WTC11 (cell line): ENCODE results near the gene CAV3. TPM values are rescaled to one million over a fixed set of nuclear protein-coding genes. Genes with fewer than 3 reads are reported as not detected.

Experiments used
- ATAC-seq: fragments of 200-7000 bp; cut with Tn5 transposase; 2 replicates; pipeline ENCODE4 v1.10.0; 2021; ENCODE audit warnings: mild to moderate bottlenecking, moderate library complexity
- CTCF ChIA-PET: fragments of 300-600 bp; sonication (Branson Sonifier 250); formaldehyde crosslinking; loops from one replicate; lab custom pipeline; 2021; ENCODE audit warnings: antibody characterized with exemption; lab: Charles Lee
- POLR2A ChIA-PET: fragments of 350-600 bp; sonication (Branson Sonifier 250); formaldehyde crosslinking; loops from one replicate; lab custom pipeline; 2021; ENCODE audit warnings: antibody characterized with exemption; lab: Charles Lee
- DNase-seq: peaks from one replicate; pipeline ENCODE4 v3.0.0; 2021; ENCODE audit warnings: low spot score
- H3K27ac Mint-ChIP-seq: 2 replicates; pipeline ENCODE4 v1.8.0; 2021; ENCODE audit warnings: mixed read lengths
- H3K27me3 Mint-ChIP-seq: 2 replicates; pipeline ENCODE4 v1.8.0; 2021; ENCODE audit warnings: low read depth, mild to moderate bottlenecking, moderate library complexity, mixed read lengths
- H3K36me3 Mint-ChIP-seq: 2 replicates; pipeline ENCODE4 v1.8.0; 2021; ENCODE audit warnings: mixed read lengths
- H3K4me1 Mint-ChIP-seq: 2 replicates; pipeline ENCODE4 v1.8.0; 2022; ENCODE audit warnings: mixed read lengths
- H3K4me3 Mint-ChIP-seq: 2 replicates; pipeline ENCODE4 v1.8.0; 2021; ENCODE audit warnings: mild to moderate bottlenecking, moderate library complexity, mixed read lengths
- H3K9me3 Mint-ChIP-seq: 2 replicates; pipeline ENCODE4 v1.8.0; 2021; ENCODE audit warnings: mixed read lengths
- ATF1 ChIP-seq: sonication (generic); formaldehyde crosslinking; IDR thresholded peaks from 2 replicates; pipeline ENCODE4 v1.8.1; 2023; ENCODE audit warnings: mild to moderate bottlenecking, moderate library complexity, missing genetic modification reagents
- CBFB ChIP-seq: sonication (generic); formaldehyde crosslinking; IDR thresholded peaks from 2 replicates; pipeline ENCODE4 v1.8.1; 2022; ENCODE audit warnings: mild to moderate bottlenecking, low read depth, missing genetic modification reagents
- E2F1 ChIP-seq: sonication (generic); formaldehyde crosslinking; IDR thresholded peaks from 2 replicates; pipeline ENCODE4 v1.8.0; 2022; ENCODE audit warnings: mild to moderate bottlenecking, missing genetic modification reagents
- ETV6 ChIP-seq: sonication (generic); formaldehyde crosslinking; IDR thresholded peaks from 2 replicates; pipeline ENCODE4 v1.8.1; 2022; ENCODE audit warnings: mild to moderate bottlenecking, missing genetic modification reagents
- FOXP1 ChIP-seq: sonication (generic); formaldehyde crosslinking; IDR thresholded peaks from 2 replicates; pipeline ENCODE4 v1.8.0; 2022; ENCODE audit warnings: missing genetic modification reagents, mild to moderate bottlenecking, moderate library complexity, borderline replicate concordance
- FOXP4 ChIP-seq: sonication (generic); formaldehyde crosslinking; IDR thresholded peaks from 2 replicates; pipeline ENCODE4 v1.8.0; 2022; ENCODE audit warnings: mild to moderate bottlenecking, missing genetic modification reagents
- GABPB1 ChIP-seq: sonication (generic); formaldehyde crosslinking; IDR thresholded peaks from 2 replicates; pipeline ENCODE4 v1.8.1; 2023; ENCODE audit warnings: mild to moderate bottlenecking, missing genetic modification reagents
- MYBL2 ChIP-seq: sonication (generic); formaldehyde crosslinking; IDR thresholded peaks from 2 replicates; pipeline ENCODE4 v1.8.1; 2023; ENCODE audit warnings: mild to moderate bottlenecking, moderate library complexity, missing genetic modification reagents
- NFATC4 ChIP-seq: fragments of 250-450 bp; sonication (Bioruptor Pico); IDR thresholded peaks from 2 replicates; pipeline ENCODE4 v1.9.0; 2021; ENCODE audit warnings: mild to moderate bottlenecking
- NFYB ChIP-seq: sonication (generic); formaldehyde crosslinking; conservative IDR thresholded peaks from 2 replicates; pipeline ENCODE4 v1.8.0; 2022; ENCODE audit warnings: low read depth, missing genetic modification reagents
- ZNF121 ChIP-seq: sonication (generic); formaldehyde crosslinking; IDR thresholded peaks from 2 replicates; pipeline ENCODE4 v1.8.0; 2023; ENCODE audit warnings: missing genetic modification reagents
- ZNF138 ChIP-seq: sonication (generic); formaldehyde crosslinking; conservative IDR thresholded peaks from 2 replicates; pipeline ENCODE4 v1.8.1; 2022; ENCODE audit warnings: mild to moderate bottlenecking, moderate library complexity, missing genetic modification reagents
- ZNF232 ChIP-seq: sonication (generic); formaldehyde crosslinking; IDR thresholded peaks from 2 replicates; pipeline ENCODE4 v1.8.0; 2022; ENCODE audit warnings: mild to moderate bottlenecking, missing genetic modification reagents
- ZNF317 ChIP-seq: sonication (generic); formaldehyde crosslinking; IDR thresholded peaks from 2 replicates; pipeline ENCODE4 v1.8.1; 2023; ENCODE audit warnings: low read depth, mild to moderate bottlenecking, moderate library complexity, missing genetic modification reagents, borderline replicate concordance
- ZNF416 ChIP-seq: fragments of 250-450 bp; sonication (Bioruptor Pico); IDR thresholded peaks from 2 replicates; pipeline ENCODE4 v1.9.0; 2021; ENCODE audit warnings: mild to moderate bottlenecking, inconsistent platforms
- total RNA-seq: library from RNA; stranded (reverse); gene quantifications from 3 replicates; pipeline ENCODE4 v1.2.3, GENCODE V29; 2021
- TF ChIP-seq, protein P1 (sequence below): fragments of 250-450 bp; sonication (Bioruptor Pico); IDR thresholded peaks from 2 replicates; pipeline ENCODE4 v1.9.0; 2021; ENCODE audit warnings: mild to moderate bottlenecking
- TF ChIP-seq, protein P2 (sequence below): fragments of 250-450 bp; sonication (Bioruptor Pico); conservative IDR thresholded peaks from 2 replicates; pipeline ENCODE4 v1.9.0; 2021; ENCODE audit warnings: mild to moderate bottlenecking
- TF ChIP-seq, protein P3 (sequence below): sonication (generic); formaldehyde crosslinking; IDR thresholded peaks from 2 replicates; pipeline ENCODE4 v1.8.0; 2022; ENCODE audit warnings: missing genetic modification reagents

The CAV3 gene
- total RNA-seq, 1 experiment from 2014 or later, result not detected

DNA sequence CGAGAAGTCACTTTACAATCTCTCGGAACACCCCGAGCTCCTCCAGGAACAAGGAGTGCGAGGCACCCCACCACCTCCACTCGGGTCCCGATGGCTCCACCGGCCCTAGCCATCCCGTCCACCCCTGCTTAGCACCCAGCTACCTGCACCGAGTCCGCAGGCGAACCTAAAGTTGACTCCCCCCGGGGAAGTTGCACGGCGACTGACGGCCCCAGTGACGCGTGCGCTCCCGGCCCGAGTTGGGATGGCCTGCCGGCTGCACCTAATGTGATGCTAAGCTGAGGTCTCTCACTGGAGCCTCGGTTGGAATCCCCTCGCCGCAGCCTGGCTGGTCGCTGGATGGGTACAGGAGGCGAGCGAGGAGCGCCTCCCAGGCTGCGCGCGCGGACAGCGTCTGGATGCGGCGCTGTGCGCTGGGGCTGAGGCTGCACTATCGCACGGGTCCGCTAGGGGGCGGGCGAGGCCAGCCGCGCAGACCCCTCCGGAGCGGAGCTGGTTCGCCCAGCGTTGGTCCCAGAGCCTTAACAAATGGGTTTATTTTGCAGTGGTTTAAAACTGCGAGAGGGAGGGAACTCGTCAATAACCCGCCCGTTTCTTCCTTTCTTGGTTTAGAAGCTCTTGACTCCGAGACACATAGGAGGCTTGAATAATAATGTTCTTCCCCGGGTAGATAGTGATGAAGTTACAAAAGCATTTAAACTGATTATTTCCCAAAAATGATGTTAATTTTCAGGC is 35.7 kb downstream of the CAV3 start, which contains the start of gene OXTR (continued):
- TF ChIP-seq CBFB (CRISPR knock-in tag), result 0 out of 2 replicates have a peak, but pooled peaks have one; percentile 56
- 0 out of 2 replicates have a peak, but pooled peaks have one; percentile 14 for TF ChIP-seq ZNF121 (CRISPR knock-in tag)
- TF ChIP-seq, protein P1, sequence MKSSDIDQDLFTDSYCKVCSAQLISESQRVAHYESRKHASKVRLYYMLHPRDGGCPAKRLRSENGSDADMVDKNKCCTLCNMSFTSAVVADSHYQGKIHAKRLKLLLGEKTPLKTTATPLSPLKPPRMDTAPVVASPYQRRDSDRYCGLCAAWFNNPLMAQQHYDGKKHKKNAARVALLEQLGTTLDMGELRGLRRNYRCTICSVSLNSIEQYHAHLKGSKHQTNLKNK (CRISPR knock-in tag), result no peak
- peak; percentile 69; the same call in 1 of the 2 replicates for TF ChIP-seq ETV6 (CRISPR knock-in tag)
- peak; percentile 52; the same call in 1 of the 2 replicates for TF ChIP-seq ATF1 (CRISPR knock-in tag)
- peak; percentile 56; the same call in 1 of the 2 replicates for TF ChIP-seq FOXP1 (CRISPR knock-in tag)
- 0 out of 2 replicates have a peak, but pooled peaks have one; percentile 19 for TF ChIP-seq FOXP4 (CRISPR knock-in tag)
- TF ChIP-seq, all 79 proteins: peak for 9

DNA sequence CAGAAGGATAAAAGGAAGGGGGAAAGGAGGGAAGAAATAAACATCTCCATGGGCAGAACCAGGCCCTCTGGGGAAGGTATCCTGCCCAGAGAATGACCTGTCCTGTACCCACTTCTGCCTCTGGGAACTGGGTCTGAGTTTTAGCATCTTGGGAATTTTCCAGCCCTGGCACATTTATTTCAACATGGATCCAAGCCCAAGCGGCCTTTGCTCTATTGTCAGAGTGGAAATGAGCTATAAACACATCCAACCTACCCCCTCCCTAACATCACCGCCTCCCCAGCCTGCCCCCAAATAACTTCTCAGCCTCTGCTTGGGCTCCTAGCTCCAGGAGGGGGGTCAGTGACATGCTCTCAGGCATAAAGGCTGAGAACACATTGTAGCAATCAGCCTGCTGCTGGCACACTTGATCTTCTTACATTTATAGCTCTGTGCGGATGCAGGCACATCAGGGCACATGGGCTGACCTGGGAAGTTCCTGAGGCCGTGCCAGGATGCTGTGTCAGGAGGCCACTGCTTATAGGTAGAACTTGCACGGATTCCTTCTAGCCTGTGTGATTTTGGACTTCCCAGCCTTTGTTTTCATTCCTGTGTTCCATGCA is 40.4 kb downstream of the CAV3 start:
- TF ChIP-seq ZNF317 (CRISPR knock-in tag) (no peak), E2F1 (CRISPR knock-in tag) (no peak), ZNF416 (CRISPR knock-in tag) (no peak), ZNF121 (CRISPR knock-in tag) (no peak), NFATC4 (CRISPR knock-in tag) (no peak), ZNF138 (CRISPR knock-in tag) (no peak), GABPB1 (CRISPR knock-in tag) (no peak), ZNF232 (CRISPR knock-in tag) (no peak), NFYB (CRISPR knock-in tag) (no peak)
- TF ChIP-seq, protein P2, sequence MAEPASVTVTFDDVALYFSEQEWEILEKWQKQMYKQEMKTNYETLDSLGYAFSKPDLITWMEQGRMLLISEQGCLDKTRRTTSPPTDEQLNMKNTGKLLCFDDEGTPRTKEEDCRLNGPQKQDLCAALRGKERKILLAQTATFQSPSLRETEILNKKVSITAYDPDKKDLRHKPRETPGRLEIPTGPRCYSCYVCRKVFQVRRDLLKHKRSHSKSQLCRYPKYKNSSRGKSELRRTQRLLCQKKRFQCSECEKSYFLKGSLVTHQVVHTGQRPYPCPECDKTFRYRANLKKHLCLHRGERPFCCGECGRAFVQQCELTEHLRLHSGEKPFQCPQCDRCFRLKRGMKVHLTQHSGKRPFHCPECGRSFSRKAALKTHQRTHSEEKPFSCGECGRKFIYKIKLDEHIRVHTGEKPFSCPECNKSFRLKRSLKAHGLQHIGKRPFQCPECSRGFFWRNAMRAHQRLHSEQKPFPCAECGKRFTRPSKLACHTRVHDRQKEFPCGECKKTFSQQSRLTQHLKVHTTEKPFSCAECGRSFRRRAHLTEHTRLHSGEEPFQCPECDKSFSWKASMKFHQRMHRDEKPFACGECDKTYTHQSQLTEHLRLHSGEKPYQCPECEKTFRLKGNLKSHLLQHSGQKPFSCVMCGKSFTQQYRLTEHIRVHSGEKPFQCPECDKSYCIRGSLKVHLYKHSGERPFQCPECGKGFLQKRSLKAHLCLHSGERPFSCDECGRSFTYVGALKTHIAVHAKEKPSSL (CRISPR knock-in tag), result no peak
- TF ChIP-seq, all 79 proteins: peak for 0
- POLR2A ChIA-PET, result no interaction called here
- Mint-ChIP-seq H3K4me1 (peaks cover 35% of the 10 kb centered on the region), H3K27ac (no peak overlapping the region), H3K4me3 (no peak overlapping the region), H3K27me3 (peaks cover 18% of the 10 kb centered on the region), H3K36me3 (no peaks in the 10 kb centered on the region), H3K9me3 (0 out of 2 replicates have a peak, but pooled peaks cover 3% of the 10 kb centered on the region)
- DNase-seq, result no peak
- CTCF ChIA-PET, result no interaction called here
- no peak for ATAC-seq

GRCh38 chr3:8775181-8775580 is 41.6 kb downstream of the CAV3 start:
- CTCF ChIA-PET, result no interaction called here
- ATAC-seq, result no peak

More at GRCh38 chr3:8775181-8775580, 41.6 kb downstream of the CAV3 start:
- H3K36me3 Mint-ChIP-seq, result no peaks in the 10 kb centered on the region
- peaks cover 7% of the 10 kb centered on the region for H3K27me3 Mint-ChIP-seq
- H3K9me3 Mint-ChIP-seq, result 0 out of 2 replicates have a peak, but pooled peaks cover 3% of the 10 kb centered on the region
- no peak overlapping the region for H3K27ac Mint-ChIP-seq
- TF ChIP-seq, protein P3, sequence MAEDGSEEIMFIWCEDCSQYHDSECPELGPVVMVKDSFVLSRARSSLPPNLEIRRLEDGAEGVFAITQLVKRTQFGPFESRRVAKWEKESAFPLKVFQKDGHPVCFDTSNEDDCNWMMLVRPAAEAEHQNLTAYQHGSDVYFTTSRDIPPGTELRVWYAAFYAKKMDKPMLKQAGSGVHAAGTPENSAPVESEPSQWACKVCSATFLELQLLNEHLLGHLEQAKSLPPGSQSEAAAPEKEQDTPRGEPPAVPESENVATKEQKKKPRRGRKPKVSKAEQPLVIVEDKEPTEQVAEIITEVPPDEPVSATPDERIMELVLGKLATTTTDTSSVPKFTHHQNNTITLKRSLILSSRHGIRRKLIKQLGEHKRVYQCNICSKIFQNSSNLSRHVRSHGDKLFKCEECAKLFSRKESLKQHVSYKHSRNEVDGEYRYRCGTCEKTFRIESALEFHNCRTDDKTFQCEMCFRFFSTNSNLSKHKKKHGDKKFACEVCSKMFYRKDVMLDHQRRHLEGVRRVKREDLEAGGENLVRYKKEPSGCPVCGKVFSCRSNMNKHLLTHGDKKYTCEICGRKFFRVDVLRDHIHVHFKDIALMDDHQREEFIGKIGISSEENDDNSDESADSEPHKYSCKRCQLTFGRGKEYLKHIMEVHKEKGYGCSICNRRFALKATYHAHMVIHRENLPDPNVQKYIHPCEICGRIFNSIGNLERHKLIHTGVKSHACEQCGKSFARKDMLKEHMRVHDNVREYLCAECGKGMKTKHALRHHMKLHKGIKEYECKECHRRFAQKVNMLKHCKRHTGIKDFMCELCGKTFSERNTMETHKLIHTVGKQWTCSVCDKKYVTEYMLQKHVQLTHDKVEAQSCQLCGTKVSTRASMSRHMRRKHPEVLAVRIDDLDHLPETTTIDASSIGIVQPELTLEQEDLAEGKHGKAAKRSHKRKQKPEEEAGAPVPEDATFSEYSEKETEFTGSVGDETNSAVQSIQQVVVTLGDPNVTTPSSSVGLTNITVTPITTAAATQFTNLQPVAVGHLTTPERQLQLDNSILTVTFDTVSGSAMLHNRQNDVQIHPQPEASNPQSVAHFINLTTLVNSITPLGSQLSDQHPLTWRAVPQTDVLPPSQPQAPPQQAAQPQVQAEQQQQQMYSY, result no peak
- TF ChIP-seq MYBL2 (CRISPR knock-in tag), result no peak
- DNase-seq, result no peak
- peaks cover 24% of the 10 kb centered on the region for H3K4me1 Mint-ChIP-seq
- POLR2A ChIA-PET, result interaction anchor here (0.7 kb wide), 1 partner anchor 80 kb away, joined by 4 read pairs; no protein-coding TSS in a partner anchor
- no peak overlapping the region for H3K4me3 Mint-ChIP-seq
